GM12874 (cell line): Measurements from ENCODE around the gene INTS1.
A peak's percentile ranks its signal among the peaks of the same experiment; 100 is the strongest.

Experiments used
- CTCF ChIP-seq: IDR thresholded peaks from 2 replicates; pipeline ENCODE4 v1.5.1; 2011; ENCODE audit warnings: low read depth, mild to moderate bottlenecking, control low read depth, low read length, moderate library complexity; ENCODE audit not compliant: insufficient read depth

INTS1 gene

GRCh38 chr7:1437155-1437880, 66.9 kb downstream of the INTS1 start:
- TF ChIP-seq CTCF = no peak

- no peak for TF ChIP-seq CTCF
Measured at GRCh38 chr7:1436608-1437007, 67.6 kb downstream of the INTS1 start.

DNA sequence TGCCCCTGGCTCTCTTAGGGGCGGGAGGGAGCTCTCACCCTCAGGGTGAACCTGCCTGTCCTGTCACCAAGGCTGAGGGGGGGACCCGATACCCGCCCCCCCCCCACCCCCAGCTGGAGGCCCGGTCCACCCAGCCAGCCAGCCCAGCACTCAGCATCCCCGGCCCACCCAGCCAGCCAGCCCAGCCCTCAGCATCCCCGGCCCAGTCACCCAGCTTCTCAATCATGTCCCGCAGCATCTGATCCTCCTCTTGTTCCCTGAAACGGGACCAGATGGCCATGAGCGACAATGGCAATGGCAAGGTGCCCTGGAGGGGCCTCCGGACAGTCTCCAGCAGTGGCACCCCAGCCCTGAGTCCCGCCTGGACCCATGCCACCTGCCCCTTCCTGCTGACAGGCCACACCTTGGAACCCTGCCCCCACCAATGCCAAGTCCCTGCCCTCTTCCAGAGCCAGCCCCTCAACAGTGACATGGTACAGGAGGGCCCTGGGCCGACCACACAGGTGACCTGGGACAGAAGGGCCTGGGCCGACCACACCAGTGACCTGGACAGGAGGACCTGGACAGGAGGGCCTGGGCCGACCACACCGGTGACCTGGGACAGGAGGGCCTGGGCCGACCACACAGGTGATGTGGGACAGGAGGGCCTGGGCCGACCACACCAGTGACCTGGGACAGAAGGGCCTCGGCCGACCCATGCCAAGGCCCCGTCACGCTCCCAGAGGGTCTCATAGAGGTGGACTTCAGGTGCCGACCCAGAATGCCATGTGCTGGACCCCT, 69.1 kb downstream of the INTS1 start:
- no peak for TF ChIP-seq CTCF

DNA sequence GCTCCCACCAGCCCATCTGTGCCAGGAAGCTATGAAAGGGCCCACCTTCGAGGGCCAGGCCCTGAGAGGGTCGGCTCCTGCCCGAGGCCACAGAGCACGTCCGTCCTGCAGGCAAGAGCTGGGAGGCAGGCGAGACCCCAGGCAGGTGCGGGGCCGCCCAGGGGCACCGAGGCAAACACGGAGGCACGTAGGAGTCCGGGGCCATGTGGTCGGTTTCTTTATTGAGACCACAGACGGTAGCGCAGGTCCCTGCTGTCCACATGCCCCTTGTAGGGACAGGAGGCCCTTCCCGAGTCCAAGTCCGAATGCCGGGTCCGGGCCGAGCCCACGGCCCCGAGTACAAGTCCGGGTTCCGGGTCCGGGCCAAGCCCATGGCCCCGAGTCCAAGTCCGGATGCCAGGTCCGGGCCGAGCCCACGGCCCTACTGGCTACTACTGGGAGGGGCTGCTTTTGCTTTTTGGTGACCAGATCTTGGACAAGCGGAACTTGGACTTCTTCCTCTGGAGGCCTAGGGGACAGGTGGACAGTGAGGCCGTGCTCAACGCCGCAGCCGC, 69.9 kb downstream of the INTS1 start:
- TF ChIP-seq CTCF = no peak

GRCh38 chr7:1433128-1433920, 70.9 kb downstream of the INTS1 start:
- no peak for TF ChIP-seq CTCF

GRCh38 chr7:1432411-1433082, 71.6 kb downstream of the INTS1 start:
- TF ChIP-seq CTCF = peak; percentile 98
